Mucosa of descending colon (tissue), 3 donors: ENCODE measurements around the gene KLHL33. TPM values are rescaled to one million over a fixed set of nuclear protein-coding genes. Genes with fewer than 3 reads are reported as not detected.

ENCODE experiments used
- ATAC-seq: fragments of 200-7000 bp; cut with Tn5 transposase; one replicate; pipeline ENCODE4 v1.9.1; 2020; ENCODE audit warnings: mild to moderate bottlenecking, moderate library complexity
- DNase-seq, 3 donors: peaks; one replicate each; pipeline ENCODE4 v3.0.0-alpha.2; 2020
- H3K36me3 ChIP-seq: fragments of 200-600 bp; one replicate; pipeline ENCODE4 v1.8.0; 2021; ENCODE audit warnings: low read depth, mild to moderate bottlenecking
- H3K4me1 ChIP-seq: fragments of 200-600 bp; one replicate; pipeline ENCODE4 v1.8.0; 2021; ENCODE audit warnings: low read depth, mild to moderate bottlenecking
- H3K4me3 ChIP-seq: fragments of 200-600 bp; one replicate; pipeline ENCODE4 v1.8.0; 2021; ENCODE audit warnings: mild to moderate bottlenecking
- H3K9me3 ChIP-seq: fragments of 200-600 bp; one replicate; pipeline ENCODE4 v1.8.0; 2021; ENCODE audit warnings: mild to moderate bottlenecking
- CTCF ChIP-seq: fragments of 200-600 bp; IDR thresholded peaks from one replicate; pipeline ENCODE4 v1.8.0; 2022; ENCODE audit warnings: antibody characterized with exemption, mild to moderate bottlenecking
- intact Hi-C, 2 donors: fragments of 100-400 bp; cut with DNase I in 1 of 2; cut with micrococcal nuclease in 1 of 2; formaldehyde crosslinking; loops; one replicate each; pipeline versions ENCODE4 v1.11.0 to v1.11.1; 2022; cut with DNase I, micrococcal nuclease
- total RNA-seq, 3 donors: library from RNA; stranded (reverse); fragmentation: NEBNext Ultra II Directional in 2 of 3; extraction: Animal tissue kit (Norgen Biotek cat#: 25700) in 2 of 3; gene quantifications; one replicate each; pipeline versions ENCODE4 v1.2.1 to v1.2.4, GENCODE V29; 2021 to 2023
- donor health status: DM: no; HTN: no; CAD: no; lungs with moderate emphysema.
- donor health status: DM: no; HTN: no; CAD: no.
- donor health status: DM: no; HTN: yes; CAD: no.

KLHL33 gene
- total RNA-seq, 3 donors from 2014 or later = 0.12 to 0.85 (median 0.27) TPM

- peaks cover 16% of the 10 kb centered on the region for H3K4me1 ChIP-seq
- intact Hi-C loops = loop anchor here in 1 of 2 donors (5.0 kb wide), 1 partner anchor 44 kb away; no protein-coding TSS in a partner anchor
- H3K9me3 ChIP-seq = no peaks in the 10 kb centered on the region
- DNase-seq = peak; percentile 98 to 100 (median 99)
- ATAC-seq = peak; percentile 94
- TF ChIP-seq CTCF = no peak
- peaks cover 13% of the 10 kb centered on the region for H3K36me3 ChIP-seq
- peak within 1 kb of the TSS; percentile 79 for H3K4me3 ChIP-seq
These were observed 25.5 kb upstream of the KLHL33 start, which contains the start of gene PIP4P1 for GRCh38 chr14:20461225-20462141. Gene PIP4P1, minus strand, starts transcription at chr14:20461434. Its CDS starts 109 bp downstream, at chr14:20461325.

GRCh38 chr14:20460458-20461224 lies 24.7 kb upstream of the KLHL33 start:
- Histone ChIP-seq H3K4me3 (peak overlapping the region; percentile 79), H3K9me3 (no peaks in the 10 kb centered on the region), H3K36me3 (peaks cover 13% of the 10 kb centered on the region), H3K4me1 (peaks cover 24% of the 10 kb centered on the region)
- peak; percentile 63 for ATAC-seq
- peak; percentile 79 to 90 (median 86) for DNase-seq
- intact Hi-C loops = loop anchor here in 1 of 2 donors (5.0 kb wide), 1 partner anchor 43 kb away; no protein-coding TSS in a partner anchor
- TF ChIP-seq CTCF = no peak

GRCh38 chr14:20458031-20458789 lies 22.2 kb upstream of the KLHL33 start:
- Histone ChIP-seq H3K4me3 (no peak overlapping the region), H3K4me1 (peaks cover 34% of the 10 kb centered on the region), H3K36me3 (peaks cover 13% of the 10 kb centered on the region), H3K9me3 (no peaks in the 10 kb centered on the region)
- intact Hi-C loops = no loop called here
- no peak for ATAC-seq
- DNase-seq = no peak
- no peak for TF ChIP-seq CTCF

- no peak overlapping the region for H3K4me3 ChIP-seq
- peaks cover 13% of the 10 kb centered on the region for H3K36me3 ChIP-seq
- ATAC-seq = no peak
- H3K9me3 ChIP-seq = no peaks in the 10 kb centered on the region
- TF ChIP-seq CTCF = no peak
- DNase-seq = peak in 2 of 3 donors; percentile 29 to 37
- intact Hi-C loops = no loop called here
- peaks cover 32% of the 10 kb centered on the region for H3K4me1 ChIP-seq
These were observed 21.0 kb upstream of the KLHL33 start for GRCh38 chr14:20456971-20457370.
